Chondrocyte (in vitro differentiated cells): ENCODE data around the gene RPL31. TPM values are rescaled to one million over a fixed set of nuclear protein-coding genes. Genes with fewer than 3 reads are reported as not detected.
A peak's percentile ranks its signal among the peaks of the same experiment; 100 is the strongest.

Source experiments
- DNase-seq: peaks from one replicate; pipeline ENCODE4 v3.0.0; 2021; ENCODE audit warnings: mixed read lengths, low spot score
- H3K27ac Mint-ChIP-seq: one replicate; pipeline ENCODE4 v1.8.0; 2021; ENCODE audit warnings: mild to moderate bottlenecking, moderate library complexity, mixed read lengths; ENCODE audit not compliant: unreplicated experiment
- H3K27me3 Mint-ChIP-seq: 2 replicates; pipeline ENCODE4 v1.8.0; 2021; ENCODE audit warnings: low read depth, mixed read lengths
- H3K36me3 Mint-ChIP-seq: 2 replicates; pipeline ENCODE4 v1.8.0; 2021; ENCODE audit warnings: low read depth, mixed read lengths
- H3K4me1 Mint-ChIP-seq: 2 replicates; pipeline ENCODE4 v1.8.0; 2021; ENCODE audit warnings: low read depth, mild to moderate bottlenecking, mixed read lengths
- H3K4me3 Mint-ChIP-seq: one replicate; pipeline ENCODE4 v1.8.0; 2021; ENCODE audit warnings: mild to moderate bottlenecking, moderate library complexity, mixed read lengths; ENCODE audit not compliant: unreplicated experiment
- H3K9me3 Mint-ChIP-seq: 2 replicates; pipeline ENCODE4 v1.8.0; 2021; ENCODE audit warnings: low read depth, mixed read lengths
- total RNA-seq: library from RNA; stranded (reverse); gene quantifications from 3 replicates; pipeline ENCODE4 v1.2.1, GENCODE V29; 2021
- TF ChIP-seq, protein P1 (sequence below): fragments of 200-600 bp; sonication (generic); IDR thresholded peaks from 2 replicates; pipeline ENCODE4 v1.5.0; 2021; ENCODE audit warnings: antibody characterized with exemption, mild to moderate bottlenecking, moderate library complexity

Gene RPL31
- total RNA-seq, 1 donor from 2014 or later = 951 TPM

DNA sequence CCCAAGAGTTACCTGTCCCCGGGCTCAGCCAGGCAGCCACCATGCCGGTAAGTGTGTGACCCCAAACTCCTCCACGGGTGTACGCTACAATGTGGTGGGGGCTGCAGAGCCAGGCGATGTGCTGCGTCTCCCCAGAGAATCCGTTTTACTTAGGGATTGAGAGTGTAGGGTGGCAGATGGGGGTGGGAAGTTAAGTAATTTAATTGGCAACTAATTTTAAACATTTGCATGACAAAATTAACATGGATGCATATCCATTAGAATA is 26.6 kb upstream of the RPL31 start:
- Mint-ChIP-seq H3K4me3 (no peak overlapping the region), H3K9me3 (no peaks in the 10 kb centered on the region), H3K4me1 (peaks cover 25% of the 10 kb centered on the region), H3K27me3 (no peaks in the 10 kb centered on the region), H3K36me3 (peaks cover 25% of the 10 kb centered on the region), H3K27ac (no peak overlapping the region)
- TF ChIP-seq, protein P1, sequence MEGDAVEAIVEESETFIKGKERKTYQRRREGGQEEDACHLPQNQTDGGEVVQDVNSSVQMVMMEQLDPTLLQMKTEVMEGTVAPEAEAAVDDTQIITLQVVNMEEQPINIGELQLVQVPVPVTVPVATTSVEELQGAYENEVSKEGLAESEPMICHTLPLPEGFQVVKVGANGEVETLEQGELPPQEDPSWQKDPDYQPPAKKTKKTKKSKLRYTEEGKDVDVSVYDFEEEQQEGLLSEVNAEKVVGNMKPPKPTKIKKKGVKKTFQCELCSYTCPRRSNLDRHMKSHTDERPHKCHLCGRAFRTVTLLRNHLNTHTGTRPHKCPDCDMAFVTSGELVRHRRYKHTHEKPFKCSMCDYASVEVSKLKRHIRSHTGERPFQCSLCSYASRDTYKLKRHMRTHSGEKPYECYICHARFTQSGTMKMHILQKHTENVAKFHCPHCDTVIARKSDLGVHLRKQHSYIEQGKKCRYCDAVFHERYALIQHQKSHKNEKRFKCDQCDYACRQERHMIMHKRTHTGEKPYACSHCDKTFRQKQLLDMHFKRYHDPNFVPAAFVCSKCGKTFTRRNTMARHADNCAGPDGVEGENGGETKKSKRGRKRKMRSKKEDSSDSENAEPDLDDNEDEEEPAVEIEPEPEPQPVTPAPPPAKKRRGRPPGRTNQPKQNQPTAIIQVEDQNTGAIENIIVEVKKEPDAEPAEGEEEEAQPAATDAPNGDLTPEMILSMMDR = no peak
- DNase-seq = no peak

DNA sequence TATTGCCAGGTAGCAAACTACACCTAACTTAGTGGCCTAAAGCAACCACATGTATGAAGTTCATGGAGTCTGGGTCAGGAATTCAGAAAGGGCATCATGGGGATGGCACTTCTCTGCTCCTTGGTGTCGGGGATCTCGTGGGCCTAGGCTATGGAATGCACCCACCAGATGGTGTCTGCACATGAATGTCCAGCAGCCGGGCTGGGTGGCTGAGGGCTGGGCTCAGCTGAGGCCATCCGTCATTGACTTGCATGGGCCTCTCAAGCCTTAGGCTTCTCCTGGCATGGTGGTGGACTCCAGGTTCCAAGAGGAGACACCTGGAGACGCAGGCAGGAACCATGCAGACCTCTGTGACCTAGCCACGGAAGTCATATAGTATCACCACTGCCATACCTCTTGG is 26.0 kb upstream of the RPL31 start:
- Mint-ChIP-seq H3K27me3 (no peaks in the 10 kb centered on the region), H3K4me3 (no peak overlapping the region), H3K36me3 (peaks cover 24% of the 10 kb centered on the region), H3K9me3 (no peaks in the 10 kb centered on the region), H3K27ac (no peak overlapping the region), H3K4me1 (peaks cover 25% of the 10 kb centered on the region)
- peak; percentile 72 for DNase-seq
- TF ChIP-seq, protein P1 = no peak

DNA sequence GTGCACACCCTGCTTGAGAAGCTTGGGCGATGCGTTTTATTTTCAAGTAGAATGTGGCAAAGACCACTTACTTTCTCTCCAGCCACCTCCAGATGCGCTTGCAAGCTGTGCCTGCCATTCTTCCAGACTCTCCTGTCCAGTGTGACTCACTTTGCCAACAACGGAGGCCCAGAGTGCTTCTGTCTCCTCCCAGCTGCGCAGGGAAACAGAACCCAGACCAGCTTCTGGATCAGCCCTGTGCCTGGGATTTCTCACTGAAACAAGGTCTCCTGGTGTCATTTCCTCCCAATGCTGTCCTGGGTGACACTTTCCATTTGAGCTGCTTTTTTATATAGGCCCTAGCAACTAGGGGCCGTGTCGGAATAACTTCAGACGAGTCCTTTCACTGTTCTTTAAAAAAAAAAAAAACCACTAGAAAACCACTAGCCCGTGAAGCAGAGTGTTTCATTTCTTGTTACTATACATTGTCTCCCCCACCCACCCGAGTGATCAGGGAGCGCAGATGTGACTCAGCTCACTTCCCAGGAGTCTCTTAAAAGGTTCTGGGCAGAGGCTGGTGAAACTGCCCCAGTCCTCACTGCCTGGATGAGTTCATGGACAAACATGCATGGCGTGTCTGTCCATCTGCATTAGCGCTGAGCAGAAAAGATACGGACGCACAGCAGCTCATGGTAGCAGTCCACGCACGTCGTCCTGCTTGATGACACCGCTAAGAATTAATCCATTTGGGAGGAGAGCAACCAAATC is 25.3 kb upstream of the RPL31 start:
- peak overlapping the region; percentile 77 for H3K27ac Mint-ChIP-seq
- H3K4me3 Mint-ChIP-seq = no peak overlapping the region
- H3K27me3 Mint-ChIP-seq = no peaks in the 10 kb centered on the region
- TF ChIP-seq, protein P1 = no peak
- DNase-seq = no peak
- peaks cover 20% of the 10 kb centered on the region for H3K36me3 Mint-ChIP-seq
- H3K9me3 Mint-ChIP-seq = no peaks in the 10 kb centered on the region
- peaks cover 25% of the 10 kb centered on the region for H3K4me1 Mint-ChIP-seq

DNA sequence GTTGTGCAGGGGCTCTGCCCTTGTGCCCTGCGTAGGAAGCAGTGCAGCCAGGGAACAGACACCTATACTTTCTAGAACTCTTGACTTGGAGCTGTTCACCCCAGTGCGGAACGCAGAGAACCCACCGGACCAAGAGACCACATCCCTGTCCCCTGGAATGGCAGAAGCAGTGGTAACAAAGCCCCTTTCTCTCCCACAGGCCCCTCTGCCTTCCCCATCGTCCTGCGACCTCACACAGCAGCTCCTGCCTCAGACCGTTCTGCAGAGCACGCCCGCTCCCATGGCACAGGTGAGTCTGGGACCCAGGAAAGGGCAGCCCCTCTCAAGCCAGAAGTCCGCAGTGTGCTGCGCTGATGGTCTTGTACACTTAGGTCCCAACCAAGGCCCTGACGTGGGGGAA is 24.6 kb upstream of the RPL31 start:
- Mint-ChIP-seq H3K27ac (peak overlapping the region; percentile 77), H3K4me1 (peaks cover 25% of the 10 kb centered on the region), H3K27me3 (no peaks in the 10 kb centered on the region), H3K36me3 (peaks cover 25% of the 10 kb centered on the region), H3K9me3 (no peaks in the 10 kb centered on the region), H3K4me3 (no peak overlapping the region)
- TF ChIP-seq, protein P1 = no peak
- no peak for DNase-seq

DNA sequence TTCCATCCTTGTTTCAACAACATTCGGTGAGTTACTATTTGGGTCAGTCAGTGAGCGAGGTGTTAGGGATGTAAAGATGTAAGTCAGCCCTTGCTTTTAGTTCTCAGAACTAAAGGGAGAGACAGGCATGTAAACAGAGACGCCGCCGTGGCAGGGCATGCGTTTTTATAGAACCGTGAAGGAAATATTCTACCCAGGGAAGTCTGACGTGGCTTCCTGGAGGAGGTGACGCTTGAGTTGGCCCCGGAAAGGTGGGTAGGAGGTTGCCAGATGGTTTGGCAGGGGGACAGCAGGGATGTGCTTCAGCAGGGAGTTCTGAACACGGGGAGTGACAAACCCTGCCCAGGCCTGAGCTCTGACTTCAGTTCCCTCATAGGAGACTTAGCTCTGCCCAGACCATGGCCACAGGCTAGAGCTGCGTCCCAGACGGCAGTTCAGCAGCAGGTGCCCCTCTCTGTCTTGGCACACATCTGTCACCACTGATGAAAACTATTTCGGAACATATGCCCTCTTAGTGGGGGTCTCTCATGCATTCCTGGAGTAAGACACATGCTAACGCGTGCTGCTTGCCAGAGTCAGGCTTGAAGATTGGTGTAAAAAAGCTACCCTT is 23.4 kb upstream of the RPL31 start:
- Mint-ChIP-seq H3K4me1 (peaks cover 29% of the 10 kb centered on the region), H3K27me3 (no peaks in the 10 kb centered on the region), H3K36me3 (peaks cover 23% of the 10 kb centered on the region), H3K27ac (peak overlapping the region; percentile 87), H3K9me3 (no peaks in the 10 kb centered on the region), H3K4me3 (no peak overlapping the region)
- DNase-seq = no peak
- TF ChIP-seq, protein P1 = no peak
